K562 (cell line): ENCODE results near the gene CDC5L. TPM values are rescaled to one million over a fixed set of nuclear protein-coding genes. Genes with fewer than 3 reads are reported as not detected.

ENCODE experiments used
- DNMT1 ChIP-seq: fragments of 450-650 bp; IDR thresholded peaks from 2 replicates; pipeline ENCODE4 v1.6.1; 2016; ENCODE audit warnings: antibody characterized with exemption, mild to moderate bottlenecking
- GATAD2B ChIP-seq: fragments of 450-650 bp; IDR thresholded peaks from 2 replicates; pipeline ENCODE4 v1.6.1; 2017; ENCODE audit warnings: mild to moderate bottlenecking, borderline replicate concordance
- KDM1A ChIP-seq, 2 experiments: fragments of 450-650 bp; IDR thresholded peaks; 2 replicates each; pipeline ENCODE4 v1.6.1; 2016; ENCODE audit warnings: mild to moderate bottlenecking in 2 of 2
- SIN3B ChIP-seq: fragments of 450-650 bp; IDR thresholded peaks from 2 replicates; pipeline ENCODE4 v1.6.1; 2017; ENCODE audit warnings: low read depth, mild to moderate bottlenecking, moderate library complexity
- SMARCA4 ChIP-seq: fragments of 450-650 bp; IDR thresholded peaks from 2 replicates; pipeline ENCODE4 v1.6.1; 2016
- TARDBP ChIP-seq: fragments of 450-650 bp; IDR thresholded peaks from 2 replicates; pipeline ENCODE4 v1.6.1; 2016
- ZNF695 ChIP-seq: fragments of 450-650 bp; formaldehyde crosslinking; IDR thresholded peaks from 2 replicates; pipeline ENCODE4 v1.4.0; 2020; ENCODE audit warnings: mild to moderate bottlenecking, moderate library complexity
- ZNF780A ChIP-seq: fragments of 250-450 bp; sonication (Bioruptor Pico); IDR thresholded peaks from 2 replicates; pipeline ENCODE4 v1.5.0; 2021; ENCODE audit warnings: mild to moderate bottlenecking
- polyA plus RNA-seq, 8 experiments: library from polyadenylated mRNA; depleted of rRNA in 4 of 8; stranded (reverse) in 5 of 8; unstranded in 3 of 8; fragments of >200 nt; fragmentation: Nextera tagmentation in 2 of 8; fragmentation: Illumina TruSeq in 1 of 8; extraction: Ambion mirVana in 2 of 8; extraction: Trizol in 1 of 8; gene quantifications; 2 replicates each; pipeline versions ENCODE4 v1.2.1 to v1.2.3, GENCODE V29; 2011 to 2014; ENCODE audit warnings: inconsistent platforms in 1 of 8, missing spikeins in 1 of 8
- total RNA-seq, 7 experiments: library from RNA; depleted of rRNA in 6 of 7; stranded (reverse); fragments of >200 nt in 6 of 7; fragmentation: Illumina TruSeq in 2 of 7; extraction: Trizol in 2 of 7; gene quantifications; 2 replicates each; pipeline versions ENCODE4 v1.2.1 to v1.2.3, GENCODE V29; 2011 to 2021; ENCODE audit warnings: low replicate concordance in 1 of 7
- TF ChIP-seq, protein P1 (sequence below), 2 experiments: IDR thresholded peaks in 1 of 2; conservative IDR thresholded peaks in 1 of 2; 2 replicates each; pipeline ENCODE4 v1.6.1; 2016; ENCODE audit warnings: low read depth in 2 of 2, mild to moderate bottlenecking in 1 of 2, missing compliant biosample characterization in 1 of 2, missing genetic modification characterization in 1 of 2, moderate library complexity in 1 of 2
- TF ChIP-seq, protein P2 (sequence below): sonication (generic); formaldehyde crosslinking; IDR thresholded peaks from 2 replicates; pipeline ENCODE4 v1.8.0; 2022; ENCODE audit warnings: mild to moderate bottlenecking, missing genetic modification reagents
- TF ChIP-seq, protein P3 (sequence below), 2 experiments: fragments of 450-650 bp; IDR thresholded peaks; 2 replicates each; pipeline ENCODE4 v1.6.1; 2016; ENCODE audit warnings: mild to moderate bottlenecking in 2 of 2, borderline replicate concordance in 1 of 2, low read depth in 1 of 2, moderate library complexity in 1 of 2
- TF ChIP-seq, protein P4 (sequence below), 2 experiments: fragments of 450-650 bp in 1 of 2; IDR thresholded peaks; 2 replicates each; pipeline ENCODE4 v1.6.1; 2011 to 2017; ENCODE audit warnings: low read depth in 2 of 2, antibody characterized with exemption in 1 of 2, borderline replicate concordance in 1 of 2, low read length in 1 of 2, mild to moderate bottlenecking in 1 of 2, mixed read lengths in 1 of 2; ENCODE audit not compliant: control insufficient read depth in 1 of 2

Gene CDC5L
- total and polyA plus RNA-seq, 9 of the 15 experiments (the other 6 are each of a cell fraction or from before 2014, with no cell fraction given) = 22.3 to 44.2 (median 30.8) TPM

DNA sequence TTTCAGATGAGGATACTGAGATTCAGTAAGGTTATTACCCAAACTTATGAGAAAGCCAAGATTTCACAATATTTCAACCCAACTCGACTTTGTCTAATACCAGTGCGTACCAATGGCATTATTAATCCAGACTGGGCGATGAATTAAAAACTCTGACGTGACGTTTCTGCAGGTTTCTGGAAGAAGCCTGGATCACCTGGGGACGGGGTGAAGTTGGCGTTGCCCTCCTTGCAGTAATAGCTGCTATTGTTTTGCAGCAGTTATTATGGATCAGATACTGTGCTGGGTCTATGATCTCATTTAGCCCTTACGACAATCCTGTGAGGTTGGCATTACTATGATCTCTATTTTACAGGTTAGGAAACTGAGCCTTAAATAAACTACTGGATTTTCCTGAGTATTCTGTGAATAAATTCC is 569 bp upstream of the CDC5L start (continued):
- TF ChIP-seq ZNF780A (no peak), SIN3B (peak; percentile 52; the same call in 1 of the 2 replicates), TARDBP (peak; percentile 66; the same call in 1 of the 2 replicates), ZNF695 (CRISPR knock-in tag) (no peak), SMARCA4 (peak; percentile 65; the same call in 1 of the 2 replicates), KDM1A (IDR thresholded peaks at IDR 0.05) (0 out of 4 replicates have a peak, but pooled peaks of 1 of the 2 experiments have one; percentile 13), GATAD2B (peak; percentile 79; the same call in 1 of the 2 replicates), DNMT1 (no peak)
- TF ChIP-seq, protein P1, sequence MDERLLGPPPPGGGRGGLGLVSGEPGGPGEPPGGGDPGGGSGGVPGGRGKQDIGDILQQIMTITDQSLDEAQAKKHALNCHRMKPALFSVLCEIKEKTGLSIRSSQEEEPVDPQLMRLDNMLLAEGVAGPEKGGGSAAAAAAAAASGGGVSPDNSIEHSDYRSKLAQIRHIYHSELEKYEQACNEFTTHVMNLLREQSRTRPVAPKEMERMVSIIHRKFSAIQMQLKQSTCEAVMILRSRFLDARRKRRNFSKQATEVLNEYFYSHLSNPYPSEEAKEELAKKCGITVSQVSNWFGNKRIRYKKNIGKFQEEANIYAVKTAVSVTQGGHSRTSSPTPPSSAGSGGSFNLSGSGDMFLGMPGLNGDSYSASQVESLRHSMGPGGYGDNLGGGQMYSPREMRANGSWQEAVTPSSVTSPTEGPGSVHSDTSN (CRISPR knock-in tag; IDR thresholded peaks at IDR 0.05; ENCODE audit: low read depth) = no peak
- TF ChIP-seq, protein P1 (tag; conservative IDR thresholded peaks at IDR 0.05; ENCODE audit: low read depth) = 0 out of 2 replicates have a peak, but pooled peaks have one; percentile 7
- TF ChIP-seq, protein P2, sequence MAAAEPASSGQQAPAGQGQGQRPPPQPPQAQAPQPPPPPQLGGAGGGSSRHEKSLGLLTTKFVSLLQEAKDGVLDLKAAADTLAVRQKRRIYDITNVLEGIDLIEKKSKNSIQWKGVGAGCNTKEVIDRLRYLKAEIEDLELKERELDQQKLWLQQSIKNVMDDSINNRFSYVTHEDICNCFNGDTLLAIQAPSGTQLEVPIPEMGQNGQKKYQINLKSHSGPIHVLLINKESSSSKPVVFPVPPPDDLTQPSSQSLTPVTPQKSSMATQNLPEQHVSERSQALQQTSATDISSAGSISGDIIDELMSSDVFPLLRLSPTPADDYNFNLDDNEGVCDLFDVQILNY = peak; percentile 38; the same call in 1 of the 2 replicates
- TF ChIP-seq, protein P3, sequence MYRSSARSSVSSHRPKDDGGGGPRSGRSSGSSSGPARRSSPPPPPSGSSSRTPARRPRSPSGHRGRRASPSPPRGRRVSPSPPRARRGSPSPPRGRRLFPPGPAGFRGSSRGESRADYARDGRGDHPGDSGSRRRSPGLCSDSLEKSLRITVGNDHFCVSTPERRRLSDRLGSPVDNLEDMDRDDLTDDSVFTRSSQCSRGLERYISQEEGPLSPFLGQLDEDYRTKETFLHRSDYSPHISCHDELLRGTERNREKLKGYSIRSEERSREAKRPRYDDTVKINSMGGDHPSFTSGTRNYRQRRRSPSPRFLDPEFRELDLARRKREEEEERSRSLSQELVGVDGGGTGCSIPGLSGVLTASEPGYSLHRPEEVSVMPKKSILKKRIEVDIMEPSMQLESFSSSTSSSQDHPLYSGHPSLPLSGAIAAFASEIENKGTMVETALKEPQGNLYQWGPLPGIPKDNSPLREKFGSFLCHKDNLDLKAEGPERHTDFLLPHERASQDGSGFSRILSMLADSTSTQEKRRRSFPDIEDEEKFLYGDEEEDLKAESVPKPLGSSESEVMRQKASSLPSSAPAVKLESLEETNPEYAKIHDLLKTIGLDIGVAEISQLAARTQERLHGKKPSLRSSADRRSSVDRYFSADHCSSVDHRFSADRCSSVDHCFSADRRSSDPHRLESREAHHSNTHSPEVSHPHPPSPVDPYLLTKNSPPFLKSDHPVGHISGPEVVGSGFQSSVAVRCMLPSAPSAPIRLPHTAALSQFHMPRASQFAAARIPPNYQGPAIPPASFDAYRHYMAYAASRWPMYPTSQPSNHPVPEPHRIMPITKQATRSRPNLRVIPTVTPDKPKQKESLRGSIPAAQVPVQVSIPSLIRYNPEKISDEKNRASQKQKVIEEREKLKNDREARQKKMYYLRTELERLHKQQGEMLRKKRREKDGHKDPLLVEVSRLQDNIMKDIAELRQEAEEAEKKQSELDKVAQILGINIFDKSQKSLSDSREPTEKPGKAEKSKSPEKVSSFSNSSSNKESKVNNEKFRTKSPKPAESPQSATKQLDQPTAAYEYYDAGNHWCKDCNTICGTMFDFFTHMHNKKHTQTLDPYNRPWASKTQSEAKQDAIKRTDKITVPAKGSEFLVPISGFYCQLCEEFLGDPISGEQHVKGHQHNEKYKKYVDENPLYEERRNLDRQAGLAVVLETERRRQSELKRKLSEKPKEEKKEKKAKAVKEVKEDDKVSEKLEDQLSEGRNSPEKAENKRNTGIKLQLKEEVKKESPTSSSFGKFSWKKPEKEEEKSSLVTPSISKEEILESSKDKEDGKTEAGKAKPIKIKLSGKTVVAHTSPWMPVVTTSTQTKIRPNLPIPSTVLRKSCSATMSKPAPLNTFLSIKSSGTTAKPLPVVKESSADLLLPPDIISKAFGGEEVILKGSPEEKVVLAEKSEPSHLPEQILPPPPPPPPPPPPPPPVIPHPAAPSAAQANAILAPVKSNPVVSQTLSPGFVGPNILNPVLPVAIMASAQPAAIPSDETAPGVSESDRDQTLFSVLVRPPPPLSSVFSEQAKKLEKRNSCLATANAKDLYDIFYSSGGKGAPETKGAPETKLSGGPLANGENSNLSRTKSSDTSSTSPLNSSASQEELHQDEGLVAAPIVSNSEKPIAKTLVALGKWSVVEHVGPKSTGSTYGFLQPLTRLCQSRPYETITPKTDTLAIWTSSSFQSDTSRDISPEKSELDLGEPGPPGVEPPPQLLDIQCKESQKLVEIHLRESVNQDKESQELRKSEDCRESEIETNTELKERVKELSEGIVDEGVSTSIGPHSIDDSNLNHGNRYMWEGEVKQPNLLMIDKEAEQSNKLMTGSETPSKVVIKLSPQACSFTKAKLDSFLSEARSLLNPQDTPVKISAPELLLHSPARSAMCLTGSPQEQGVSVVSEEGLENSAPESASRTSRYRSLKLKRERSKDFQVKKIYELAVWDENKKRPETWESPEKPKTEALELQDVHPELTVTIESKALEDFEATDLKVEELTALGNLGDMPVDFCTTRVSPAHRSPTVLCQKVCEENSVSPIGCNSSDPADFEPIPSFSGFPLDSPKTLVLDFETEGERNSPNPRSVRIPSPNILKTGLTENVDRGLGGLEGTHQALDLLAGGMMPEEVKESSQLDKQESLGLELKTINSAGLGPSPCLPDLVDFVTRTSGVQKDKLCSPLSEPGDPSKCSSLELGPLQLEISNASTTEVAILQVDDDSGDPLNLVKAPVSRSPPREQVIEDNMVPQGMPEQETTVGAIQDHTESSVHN (IDR thresholded peaks at IDR 0.05; ENCODE audit: borderline replicate concordance in 1 of 2, low read depth in 1 of 2) = peak in 1 of 2 experiments; percentile 92; a peak in 1 of 4 replicates
- TF ChIP-seq, protein P4, sequence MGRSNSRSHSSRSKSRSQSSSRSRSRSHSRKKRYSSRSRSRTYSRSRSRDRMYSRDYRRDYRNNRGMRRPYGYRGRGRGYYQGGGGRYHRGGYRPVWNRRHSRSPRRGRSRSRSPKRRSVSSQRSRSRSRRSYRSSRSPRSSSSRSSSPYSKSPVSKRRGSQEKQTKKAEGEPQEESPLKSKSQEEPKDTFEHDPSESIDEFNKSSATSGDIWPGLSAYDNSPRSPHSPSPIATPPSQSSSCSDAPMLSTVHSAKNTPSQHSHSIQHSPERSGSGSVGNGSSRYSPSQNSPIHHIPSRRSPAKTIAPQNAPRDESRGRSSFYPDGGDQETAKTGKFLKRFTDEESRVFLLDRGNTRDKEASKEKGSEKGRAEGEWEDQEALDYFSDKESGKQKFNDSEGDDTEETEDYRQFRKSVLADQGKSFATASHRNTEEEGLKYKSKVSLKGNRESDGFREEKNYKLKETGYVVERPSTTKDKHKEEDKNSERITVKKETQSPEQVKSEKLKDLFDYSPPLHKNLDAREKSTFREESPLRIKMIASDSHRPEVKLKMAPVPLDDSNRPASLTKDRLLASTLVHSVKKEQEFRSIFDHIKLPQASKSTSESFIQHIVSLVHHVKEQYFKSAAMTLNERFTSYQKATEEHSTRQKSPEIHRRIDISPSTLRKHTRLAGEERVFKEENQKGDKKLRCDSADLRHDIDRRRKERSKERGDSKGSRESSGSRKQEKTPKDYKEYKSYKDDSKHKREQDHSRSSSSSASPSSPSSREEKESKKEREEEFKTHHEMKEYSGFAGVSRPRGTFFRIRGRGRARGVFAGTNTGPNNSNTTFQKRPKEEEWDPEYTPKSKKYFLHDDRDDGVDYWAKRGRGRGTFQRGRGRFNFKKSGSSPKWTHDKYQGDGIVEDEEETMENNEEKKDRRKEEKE (IDR thresholded peaks at IDR 0.05; ENCODE audit: borderline replicate concordance in 1 of 2, control insufficient read depth in 1 of 2, low read depth in 2 of 2, low read length in 1 of 2) = no peak
